ENCODE measurements around the gene TMEM178B. TPM values are rescaled to one million over a fixed set of nuclear protein-coding genes. Genes with fewer than 3 reads are reported as not detected.

The TMEM178B gene
- total and polyA plus RNA-seq, 2 donors (not counting 1 experiment from before 2014, with no cell fraction given), result 0.28 to 0.96 TPM

- ATAC-seq (ENCODE audit: low read depth), result no peak
- peaks cover 20% of the 10 kb centered on the region for H3K27me3 Mint-ChIP-seq
- no peaks in the 10 kb centered on the region for H3K9me3 ChIP-seq (ENCODE audit: control extremely low read depth in 1 of 3, control insufficient read depth in 2 of 3, insufficient read depth in 1 of 3, low read length in 2 of 3)
- H3K27me3 ChIP-seq (replicated peaks in 1 of 4; ENCODE audit: control extremely low read depth in 1 of 4, control insufficient read depth in 3 of 4, insufficient read depth in 4 of 4, low read length in 3 of 4), result peaks cover 0 to 2% (median 0%) of the 10 kb centered on the region in 4 experiments
- H3K27ac Mint-ChIP-seq, result no peak overlapping the region
- H3K4me1 Mint-ChIP-seq, result no peaks in the 10 kb centered on the region
- no peaks in the 10 kb centered on the region for H3K79me2 ChIP-seq (ENCODE audit: control insufficient read depth, insufficient read depth, low read length)
- H3K4me2 ChIP-seq (replicated peaks; ENCODE audit: low read depth, low read length, poor library complexity, severe bottlenecking), result no peak overlapping the region
- no peak overlapping the region for H3K27ac ChIP-seq (ENCODE audit: low read length in 2 of 2)
- ChIA-PET POLR2A (no interaction called here), CTCF (no interaction called here)
- H3K9ac ChIP-seq (ENCODE audit: low read length), result no peak overlapping the region
- H3K4me1 ChIP-seq (ENCODE audit: control insufficient read depth in 2 of 2, insufficient read depth in 2 of 2, low read length in 2 of 2), result no peaks in the 10 kb centered on the region
- no peaks in the 10 kb centered on the region for H3K9me3 Mint-ChIP-seq (ENCODE audit: insufficient read depth)
- intact Hi-C loops (cut with micrococcal nuclease), result no loop called here
- H3K36me3 ChIP-seq (replicated peaks in 1 of 2; ENCODE audit: control extremely low read depth in 1 of 2, control insufficient read depth in 1 of 2, extremely low read depth in 1 of 2, insufficient read depth in 2 of 2, low read length in 1 of 2), result no peaks in the 10 kb centered on the region
- H4K20me1 ChIP-seq (ENCODE audit: control insufficient read depth, insufficient read depth, low read length, poor library complexity, severe bottlenecking), result no peaks in the 10 kb centered on the region
- no peak for DNase-seq
- 99% methylated on average over 7 of the region's 7 CpGs for WGBS (ENCODE audit: insufficient coverage)
- H3K4me3 Mint-ChIP-seq, result no peak overlapping the region
- no peak overlapping the region for H2AFZ ChIP-seq (ENCODE audit: insufficient read depth, low read depth, low read length, poor library complexity, severe bottlenecking)
- no peak overlapping the region for H3K4me3 ChIP-seq (ENCODE audit: control extremely low read depth in 1 of 5, extremely low read depth in 1 of 5, insufficient read depth in 1 of 5, low read depth in 2 of 5, low read length in 4 of 5)
- TF ChIP-seq CTCF (IDR thresholded peaks at IDR 0.05) (no peak), EZH2 (IDR thresholded peaks at IDR 0.05; ENCODE audit: borderline replicate concordance, insufficient read depth, low read depth, low read length, poor library complexity, severe bottlenecking) (no peak)
Observed at GRCh38 chr7:141281311-141281710, 207.4 kb downstream of the TMEM178B start.

- H3K27me3 Mint-ChIP-seq, result peaks cover 29% of the 10 kb centered on the region
- Histone ChIP-seq H3K27ac (ENCODE audit: low read length in 2 of 2) (no peak overlapping the region), H2AFZ (ENCODE audit: insufficient read depth, low read depth, low read length, poor library complexity, severe bottlenecking) (no peak overlapping the region), H3K36me3 (replicated peaks in 1 of 2; ENCODE audit: control extremely low read depth in 1 of 2, control insufficient read depth in 1 of 2, extremely low read depth in 1 of 2, insufficient read depth in 2 of 2, low read length in 1 of 2) (no peaks in the 10 kb centered on the region), H3K79me2 (ENCODE audit: control insufficient read depth, insufficient read depth, low read length) (no peaks in the 10 kb centered on the region), H3K4me2 (replicated peaks; ENCODE audit: low read depth, low read length, poor library complexity, severe bottlenecking) (no peak overlapping the region), H3K9me3 (ENCODE audit: control extremely low read depth in 1 of 3, control insufficient read depth in 2 of 3, insufficient read depth in 1 of 3, low read length in 2 of 3) (no peaks in the 10 kb centered on the region), H3K4me3 (ENCODE audit: control extremely low read depth in 1 of 5, extremely low read depth in 1 of 5, insufficient read depth in 1 of 5, low read depth in 2 of 5, low read length in 4 of 5) (no peak overlapping the region), H3K27me3 (replicated peaks in 1 of 4; ENCODE audit: control extremely low read depth in 1 of 4, control insufficient read depth in 3 of 4, insufficient read depth in 4 of 4, low read length in 3 of 4) (no peaks in the 10 kb centered on the region), H4K20me1 (ENCODE audit: control insufficient read depth, insufficient read depth, low read length, poor library complexity, severe bottlenecking) (no peaks in the 10 kb centered on the region), H3K9ac (ENCODE audit: low read length) (no peak overlapping the region), H3K4me1 (ENCODE audit: control insufficient read depth in 2 of 2, insufficient read depth in 2 of 2, low read length in 2 of 2) (peaks cover 0 to 6% of the 10 kb centered on the region in 2 donors)
- DNase-seq (no peak), ATAC-seq (ENCODE audit: low read depth) (no peak)
- WGBS (ENCODE audit: insufficient coverage), result 93% methylated on average over 2 of the region's 3 CpGs
- ChIA-PET POLR2A (no interaction called here), CTCF (no interaction called here)
- no peak overlapping the region for H3K27ac Mint-ChIP-seq
- intact Hi-C loops (cut with micrococcal nuclease), result no loop called here
- H3K4me1 Mint-ChIP-seq, result peaks cover 4% of the 10 kb centered on the region
- no peak overlapping the region for H3K4me3 Mint-ChIP-seq
- TF ChIP-seq EZH2 (IDR thresholded peaks at IDR 0.05; ENCODE audit: borderline replicate concordance, insufficient read depth, low read depth, low read length, poor library complexity, severe bottlenecking), result no peak
- TF ChIP-seq CTCF (IDR thresholded peaks at IDR 0.05), result no peak
- H3K9me3 Mint-ChIP-seq (ENCODE audit: insufficient read depth), result no peaks in the 10 kb centered on the region
Observed at GRCh38 chr7:141286522-141286921, 212.7 kb downstream of the TMEM178B start.

All from B cell (primary cell).